Fibroblast of lung (primary cell): ENCODE measurements around the gene TERT. TPM values are rescaled to one million over a fixed set of nuclear protein-coding genes. Genes with fewer than 3 reads are reported as not detected.

Experiments
- DNase-seq, 2 donors: peaks; one replicate each; pipeline versions ENCODE4 v3.0.0 to v3.0.0-alpha.2; 2010; ENCODE audit warnings: low read depth in 2 of 2
- H2AFZ ChIP-seq: 2 replicates; pipeline ENCODE4 v1.5.1; 2012; ENCODE audit warnings: low read length, control low read depth, inconsistent platforms
- H3K27ac ChIP-seq: 2 replicates; pipeline ENCODE4 v1.5.1; 2011; ENCODE audit warnings: low read length, control low read depth; ENCODE audit not compliant: insufficient read depth
- H3K27me3 ChIP-seq: 2 replicates; pipeline ENCODE4 v1.5.1; 2011; ENCODE audit warnings: mild to moderate bottlenecking, low read length; ENCODE audit not compliant: control insufficient read depth, insufficient read depth
- H3K36me3 ChIP-seq: 2 replicates; pipeline ENCODE4 v1.5.1; 2011; ENCODE audit warnings: low read length; ENCODE audit not compliant: control insufficient read depth, insufficient read depth
- H3K4me1 ChIP-seq: 2 replicates; pipeline ENCODE4 v1.5.1; 2011; ENCODE audit warnings: low read length; ENCODE audit not compliant: control insufficient read depth, insufficient read depth; ENCODE audit errors: extremely low read depth
- H3K4me2 ChIP-seq: 2 replicates; pipeline ENCODE4 v1.5.1; 2011; ENCODE audit warnings: low read length, control low read depth; ENCODE audit not compliant: insufficient read depth; ENCODE audit errors: extremely low read depth
- H3K4me3 ChIP-seq, 4 experiments: fragments of 200-600 bp in 1 of 4; sonication (generic) in 1 of 4; replicated peaks in 1 of 4; 2 replicates each; pipeline ENCODE4 v1.5.1; 2011 to 2016; ENCODE audit warnings: low read length in 4 of 4, low read depth in 3 of 4, mild to moderate bottlenecking in 3 of 4, control low read depth in 2 of 4, inconsistent platforms in 1 of 4, mixed read lengths in 1 of 4; ENCODE audit not compliant: insufficient read depth in 1 of 4; ENCODE audit errors: control extremely low read depth in 1 of 4
- H3K79me2 ChIP-seq: 2 replicates; pipeline ENCODE4 v1.5.1; 2012; ENCODE audit warnings: mild to moderate bottlenecking, low read length, inconsistent platforms; ENCODE audit not compliant: control insufficient read depth, insufficient read depth
- H3K9ac ChIP-seq: 2 replicates; pipeline ENCODE4 v1.5.1; 2011; ENCODE audit warnings: mild to moderate bottlenecking, low read length, control low read depth; ENCODE audit not compliant: insufficient read depth
- H3K9me3 ChIP-seq: 2 replicates; pipeline ENCODE4 v1.5.1; 2012; ENCODE audit warnings: low read depth, low read length; ENCODE audit not compliant: control insufficient read depth, insufficient read depth
- H4K20me1 ChIP-seq: 2 replicates; pipeline ENCODE4 v1.5.1; 2011; ENCODE audit warnings: low read length; ENCODE audit not compliant: control insufficient read depth, insufficient read depth; ENCODE audit errors: extremely low read depth
- CTCF ChIP-seq, 2 donors: IDR thresholded peaks in 1 of 2; conservative IDR thresholded peaks in 1 of 2; 1 replicate in 1 of 2; 2 replicates in 1 of 2; pipeline ENCODE4 v1.5.1; 2011 to 2012; ENCODE audit warnings: low read length in 2 of 2, control low read depth in 1 of 2, inconsistent platforms in 1 of 2, low read depth in 1 of 2, mild to moderate bottlenecking in 1 of 2
- EZH2 ChIP-seq: IDR thresholded peaks from 2 replicates; pipeline ENCODE4 v1.5.1; 2012; ENCODE audit warnings: low read length, control low read depth, mild to moderate bottlenecking; ENCODE audit errors: missing control alignments
- polyA plus RNA-seq, 2 donors: library from polyadenylated mRNA; depleted of rRNA in 1 of 2; stranded (reverse) in 1 of 2; unstranded in 1 of 2; fragments of >200 nt; gene quantifications; 2 replicates each; pipeline ENCODE4 v1.2.1, GENCODE V29; 2011 to 2012; ENCODE audit warnings: missing spikeins in 1 of 2
- total RNA-seq: library from RNA; depleted of rRNA; stranded (reverse); fragments of >200 nt; gene quantifications from 2 replicates; pipeline ENCODE4 v1.2.1, GENCODE V29; 2014

Gene TERT
- total and polyA plus RNA-seq, 2 donors (not counting 1 experiment from before 2014, with no cell fraction given), result not detected

- H3K4me1 ChIP-seq, result no peaks in the 10 kb centered on the region
- H3K27me3 ChIP-seq, result no peaks in the 10 kb centered on the region
- H3K9me3 ChIP-seq, result no peaks in the 10 kb centered on the region
- H3K27ac ChIP-seq, result no peak overlapping the region
- H3K9ac ChIP-seq, result no peak overlapping the region
- TF ChIP-seq CTCF (conservative IDR thresholded peaks at IDR 0.05 in 1 of 2, IDR thresholded peaks at IDR 0.05 in 1 of 2; ENCODE audit: low read depth in 1 of 2, low read length in 2 of 2), result no peak
- TF ChIP-seq EZH2, result no peak
- H3K79me2 ChIP-seq, result no peaks in the 10 kb centered on the region
- no peak overlapping the region for H3K4me3 ChIP-seq
- no peaks in the 10 kb centered on the region for H3K36me3 ChIP-seq
- no peak overlapping the region for H3K4me2 ChIP-seq
- H2AFZ ChIP-seq, result no peak overlapping the region
- no peaks in the 10 kb centered on the region for H4K20me1 ChIP-seq
- no peak for DNase-seq
Observed at GRCh38 chr5:1211701-1212100, 83.2 kb downstream of the TERT start.

- Histone ChIP-seq H3K9me3 (no peaks in the 10 kb centered on the region), H3K4me3 (no peak overlapping the region), H3K27me3 (no peaks in the 10 kb centered on the region), H3K4me2 (no peak overlapping the region), H4K20me1 (no peaks in the 10 kb centered on the region), H3K4me1 (no peaks in the 10 kb centered on the region), H3K9ac (no peak overlapping the region), H3K36me3 (no peaks in the 10 kb centered on the region), H2AFZ (no peak overlapping the region), H3K79me2 (no peaks in the 10 kb centered on the region), H3K27ac (no peak overlapping the region)
- no peak for DNase-seq
- TF ChIP-seq EZH2 (no peak), CTCF (conservative IDR thresholded peaks at IDR 0.05 in 1 of 2, IDR thresholded peaks at IDR 0.05 in 1 of 2; ENCODE audit: low read depth in 1 of 2, low read length in 2 of 2) (no peak)
Observed at GRCh38 chr5:1210832-1211251, 84.0 kb downstream of the TERT start.

- DNase-seq, result no peak
- Histone ChIP-seq H4K20me1 (no peaks in the 10 kb centered on the region), H3K4me2 (no peak overlapping the region), H3K4me3 (no peak overlapping the region), H3K9me3 (no peaks in the 10 kb centered on the region), H3K27me3 (no peaks in the 10 kb centered on the region), H3K36me3 (no peaks in the 10 kb centered on the region), H3K9ac (no peak overlapping the region), H3K27ac (no peak overlapping the region), H2AFZ (no peak overlapping the region), H3K4me1 (no peaks in the 10 kb centered on the region), H3K79me2 (no peaks in the 10 kb centered on the region)
- TF ChIP-seq EZH2 (no peak), CTCF (conservative IDR thresholded peaks at IDR 0.05 in 1 of 2, IDR thresholded peaks at IDR 0.05 in 1 of 2; ENCODE audit: low read depth in 1 of 2, low read length in 2 of 2) (no peak)
Observed at GRCh38 chr5:1209896-1210776, 84.7 kb downstream of the TERT start.
